Measurements from ENCODE around the gene PRR22.

GRCh38 chr19:5767949-5768348, 16.6 kb downstream of the PRR22 start:
- TF ChIP-seq, protein P1, sequence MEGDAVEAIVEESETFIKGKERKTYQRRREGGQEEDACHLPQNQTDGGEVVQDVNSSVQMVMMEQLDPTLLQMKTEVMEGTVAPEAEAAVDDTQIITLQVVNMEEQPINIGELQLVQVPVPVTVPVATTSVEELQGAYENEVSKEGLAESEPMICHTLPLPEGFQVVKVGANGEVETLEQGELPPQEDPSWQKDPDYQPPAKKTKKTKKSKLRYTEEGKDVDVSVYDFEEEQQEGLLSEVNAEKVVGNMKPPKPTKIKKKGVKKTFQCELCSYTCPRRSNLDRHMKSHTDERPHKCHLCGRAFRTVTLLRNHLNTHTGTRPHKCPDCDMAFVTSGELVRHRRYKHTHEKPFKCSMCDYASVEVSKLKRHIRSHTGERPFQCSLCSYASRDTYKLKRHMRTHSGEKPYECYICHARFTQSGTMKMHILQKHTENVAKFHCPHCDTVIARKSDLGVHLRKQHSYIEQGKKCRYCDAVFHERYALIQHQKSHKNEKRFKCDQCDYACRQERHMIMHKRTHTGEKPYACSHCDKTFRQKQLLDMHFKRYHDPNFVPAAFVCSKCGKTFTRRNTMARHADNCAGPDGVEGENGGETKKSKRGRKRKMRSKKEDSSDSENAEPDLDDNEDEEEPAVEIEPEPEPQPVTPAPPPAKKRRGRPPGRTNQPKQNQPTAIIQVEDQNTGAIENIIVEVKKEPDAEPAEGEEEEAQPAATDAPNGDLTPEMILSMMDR (conservative IDR thresholded peaks at IDR 0.05), result no peak
- no peak for TF ChIP-seq ZFX (IDR thresholded peaks at IDR 0.05)
